LNCaP clone FGC (cell line): ENCODE data around the gene CXCL17.

Experiments
- DNase-seq: peaks from one replicate; pipeline ENCODE4 v3.0.0-alpha.2; 2011; ENCODE audit warnings: low read depth
- H3K4me3 ChIP-seq: 2 replicates; pipeline ENCODE4 v1.5.1; 2011; ENCODE audit warnings: mild to moderate bottlenecking, low read depth, low read length, control low read depth
- CTCF ChIP-seq: IDR thresholded peaks from 2 replicates; pipeline ENCODE4 v1.5.1; 2012; ENCODE audit warnings: mild to moderate bottlenecking; ENCODE audit not compliant: control insufficient read depth, insufficient read depth; ENCODE audit errors: extremely low read depth

The CXCL17 gene

DNA sequence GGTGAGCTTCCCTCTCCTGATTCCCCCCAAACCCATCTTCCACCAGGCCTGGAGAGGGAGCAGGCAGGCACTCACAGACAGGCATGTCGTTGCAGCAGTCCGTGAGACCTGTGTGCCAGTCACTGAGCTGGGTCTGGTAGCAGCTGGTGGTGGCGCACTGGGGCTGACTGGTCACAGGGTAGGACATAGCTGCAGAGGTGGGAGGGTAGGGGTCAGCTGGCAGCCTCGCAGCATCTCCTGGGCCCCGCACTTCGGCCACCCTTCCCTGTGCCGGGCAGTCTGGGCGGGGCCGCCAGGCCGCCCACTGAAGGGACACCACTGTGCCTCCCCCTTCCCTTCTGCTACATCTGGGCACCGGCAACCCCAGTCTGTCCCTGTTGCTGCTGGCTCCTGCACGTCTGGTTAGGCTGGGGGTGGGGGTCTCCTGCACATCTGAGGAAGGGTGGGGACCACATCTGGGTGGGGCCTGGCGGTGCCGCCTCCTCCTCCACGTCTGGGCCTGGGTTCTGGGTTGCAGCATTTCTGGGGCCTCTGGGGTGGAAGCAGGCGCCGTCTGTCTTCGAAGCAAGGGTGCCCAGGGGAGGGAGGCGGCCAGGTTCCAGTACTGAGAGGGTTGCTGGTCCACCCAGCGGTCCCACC is 53.8 kb downstream of the CXCL17 start:
- H3K4me3 ChIP-seq, result no peak overlapping the region
- DNase-seq, result no peak
- no peak for TF ChIP-seq CTCF

GRCh38 chr19:42386974-42387707 is 55.6 kb downstream of the CXCL17 start:
- peak; percentile 37 for TF ChIP-seq CTCF
- H3K4me3 ChIP-seq, result peak overlapping the region; percentile 53
- DNase-seq, result peak; percentile 73

GRCh38 chr19:42380155-42380554 is 62.6 kb downstream of the CXCL17 start:
- no peak for TF ChIP-seq CTCF
- no peak overlapping the region for H3K4me3 ChIP-seq
- no peak for DNase-seq
